DMS153 treated with DMSO at 0.1 percent for 48 hours (cell line): ENCODE measurements around the gene AMOTL1.
"Not testable (repeated sequence)": the region's sequence is repeated elsewhere in the genome, so short reads cannot be mapped to it uniquely, and the experiment has no call there.

Source experiments
- DNase-seq: peaks from one replicate; lab custom pipeline; 2025; ENCODE audit not compliant: unreplicated experiment; lab: John Stamatoyannopoulos, UW

Gene AMOTL1

GRCh38 chr11:94849839-94850238, 81.7 kb downstream of the AMOTL1 start:
- DNase-seq = no peak

GRCh38 chr11:94851864-94852636, 83.9 kb downstream of the AMOTL1 start:
- no peak for DNase-seq

- DNase-seq = not testable (repeated sequence)
Observed at GRCh38 chr11:94853288-94853687, 85.1 kb downstream of the AMOTL1 start.

- no peak for DNase-seq
Observed at GRCh38 chr11:94853836-94854235, 85.7 kb downstream of the AMOTL1 start.

GRCh38 chr11:94854770-94855633, 86.8 kb downstream of the AMOTL1 start:
- no peak for DNase-seq

GRCh38 chr11:94855666-94856065, 87.5 kb downstream of the AMOTL1 start:
- DNase-seq = no peak

GRCh38 chr11:94856443-94856842, 88.3 kb downstream of the AMOTL1 start:
- DNase-seq = no peak

GRCh38 chr11:94857337-94857736, 89.2 kb downstream of the AMOTL1 start:
- DNase-seq = no peak

- no peak for DNase-seq
Observed at GRCh38 chr11:94858012-94858705, 90.0 kb downstream of the AMOTL1 start.

- DNase-seq = no peak
Observed at GRCh38 chr11:94860333-94860732, 92.2 kb downstream of the AMOTL1 start.

GRCh38 chr11:94861306-94861845, 93.2 kb downstream of the AMOTL1 start:
- DNase-seq = no peak

GRCh38 chr11:94862926-94863880, 95.0 kb downstream of the AMOTL1 start:
- DNase-seq = no peak

GRCh38 chr11:94864506-94865045, 96.4 kb downstream of the AMOTL1 start:
- no peak for DNase-seq

GRCh38 chr11:94866231-94866822, 98.2 kb downstream of the AMOTL1 start:
- no peak for DNase-seq

GRCh38 chr11:94866936-94867795, 99.0 kb downstream of the AMOTL1 start:
- no peak for DNase-seq

GRCh38 chr11:94868468-94868867, 100.3 kb downstream of the AMOTL1 start:
- no peak for DNase-seq

GRCh38 chr11:94869186-94869585, 101.0 kb downstream of the AMOTL1 start:
- DNase-seq = no peak

GRCh38 chr11:94870422-94870821, 102.3 kb downstream of the AMOTL1 start:
- DNase-seq = no peak
